ENCODE data around the gene ACTR6. TPM values are rescaled to one million over a fixed set of nuclear protein-coding genes. Genes with fewer than 3 reads are reported as not detected.

ACTR6 gene
- total RNA-seq, 1 donor from 2014 or later: 29.8 TPM

DNA sequence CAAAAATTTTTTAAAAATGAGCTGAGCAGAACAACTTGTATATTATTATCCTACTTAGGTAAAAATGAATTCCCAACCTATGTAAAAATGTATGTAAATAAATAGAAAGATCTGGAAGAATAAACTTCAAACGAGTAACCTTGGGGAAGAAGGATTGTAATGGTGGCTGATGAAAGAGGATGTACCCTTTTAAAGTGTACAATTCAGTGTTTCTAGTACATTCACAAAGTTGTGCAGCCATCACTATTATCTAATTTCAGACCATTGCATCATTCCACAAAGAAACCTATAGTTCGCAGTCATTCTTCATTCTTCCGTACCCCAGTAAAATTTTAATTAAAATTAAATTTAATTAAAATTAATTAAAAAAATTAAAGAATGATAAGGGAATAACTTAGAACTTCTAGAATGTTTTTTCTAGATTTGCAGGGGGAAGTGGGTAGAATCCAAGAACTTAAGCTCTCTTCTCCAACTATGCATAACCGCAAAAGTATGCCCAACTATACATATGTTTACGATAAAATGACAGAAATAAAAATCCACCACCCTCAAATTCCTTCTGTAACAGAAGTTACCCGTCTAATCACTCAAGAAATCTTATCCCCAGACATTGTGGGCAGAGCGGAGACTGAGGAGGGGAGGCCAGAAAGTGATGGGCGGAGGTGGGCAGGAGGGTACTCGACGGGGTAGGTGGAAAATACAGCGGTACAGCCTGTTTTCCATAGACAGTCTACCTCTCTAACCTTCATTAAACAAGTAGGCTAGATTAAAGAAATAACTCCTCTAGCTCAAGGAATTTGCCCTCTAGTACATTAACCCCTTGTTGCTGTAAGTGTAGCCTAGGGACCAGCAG lies 65.3 kb downstream of the ACTR6 start:
- Mint-ChIP-seq H3K9me3 (no peaks in the 10 kb centered on the region), H3K4me3 (peak overlapping the region; percentile 99), H3K27me3 (ENCODE audit: insufficient read depth) (no peaks in the 10 kb centered on the region), H3K4me1 (ENCODE audit: low read depth) (peaks cover 29% of the 10 kb centered on the region), H3K27ac (peak overlapping the region; percentile 99), H3K36me3 (ENCODE audit: low read depth) (peaks cover 7% of the 10 kb centered on the region)
- intact Hi-C loops (cut with micrococcal nuclease): loop anchor here (2.0 to 10.0 kb wide), 5 partner anchors 1015 to 1796 kb away; partner anchors contain the start of genes APAF1, CHPT1, UTP20 and WASHC3
- no peak for DNase-seq (ENCODE audit: low spot score)

DNA sequence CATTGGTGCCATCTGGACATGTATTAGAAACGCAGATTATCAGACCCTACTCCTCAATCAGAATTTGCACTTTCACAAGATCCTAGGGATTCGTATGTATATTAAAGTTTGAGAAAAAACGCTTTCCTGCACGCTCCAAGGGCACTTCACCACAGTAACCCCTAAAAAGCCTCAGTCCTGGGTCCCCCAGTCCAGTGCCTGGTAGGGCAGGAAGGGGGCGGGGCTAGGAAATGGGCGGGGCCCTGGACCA lies 65.9 kb downstream of the ACTR6 start:
- Mint-ChIP-seq H3K4me3 (peak overlapping the region; percentile 99), H3K27ac (peak overlapping the region; percentile 99), H3K4me1 (ENCODE audit: low read depth) (peaks cover 31% of the 10 kb centered on the region), H3K9me3 (no peaks in the 10 kb centered on the region), H3K27me3 (ENCODE audit: insufficient read depth) (no peaks in the 10 kb centered on the region), H3K36me3 (ENCODE audit: low read depth) (peaks cover 7% of the 10 kb centered on the region)
- intact Hi-C loops (cut with micrococcal nuclease): loop anchor here (2.0 to 10.0 kb wide), 5 partner anchors 1014 to 1796 kb away; partner anchors contain the start of genes APAF1, CHPT1, UTP20 and WASHC3
- peak; percentile 87 for DNase-seq (ENCODE audit: low spot score)

DNA sequence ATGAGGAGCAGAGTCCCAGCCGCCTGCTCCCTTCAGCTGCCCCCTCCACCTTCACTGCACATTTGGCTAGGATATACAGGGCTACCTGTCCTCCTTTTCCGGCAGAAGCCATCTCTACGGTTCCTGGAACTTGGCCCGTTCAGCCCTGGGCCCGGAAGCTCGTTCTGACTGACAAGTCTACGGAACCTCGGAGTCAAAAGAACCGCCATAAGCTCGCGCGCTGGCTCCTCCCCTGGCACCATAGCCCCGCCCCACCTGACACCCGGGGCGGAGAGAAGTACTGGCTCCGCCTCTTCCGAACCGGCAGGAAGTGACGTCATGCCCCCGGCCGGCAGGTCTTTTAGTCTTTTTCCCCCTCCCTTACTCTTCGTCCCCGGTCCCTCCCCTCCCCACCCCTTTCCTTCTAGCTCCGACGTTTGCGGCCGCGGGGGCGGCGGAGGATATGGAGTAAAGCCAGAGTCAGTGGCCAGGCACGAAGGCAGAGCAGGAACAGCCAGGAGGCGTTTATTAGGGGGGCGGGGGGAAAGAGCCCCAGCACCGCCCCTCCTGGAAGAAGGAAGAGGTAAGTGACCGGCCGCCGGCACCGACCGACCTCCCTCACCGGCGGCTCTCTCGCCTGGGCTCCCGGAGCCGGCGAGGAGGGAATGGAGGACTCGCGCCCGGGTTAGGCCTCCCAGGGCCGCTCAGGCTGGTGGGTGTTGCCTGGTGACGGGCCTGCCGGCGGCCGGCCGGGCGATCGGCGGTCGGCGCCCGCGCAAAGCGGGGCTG lies 66.4 kb downstream of the ACTR6 start, which contains the start of the genes DEPDC4 and SCYL2:
Gene DEPDC4 (minus strand): TSS at position 245 of the 768 bp plus-strand sequence. CDS start 3 bp downstream, at position 242.
Gene SCYL2 (plus strand): TSS at position 343 of the 768 bp plus-strand sequence. CDS start 15,794 bp downstream, outside the sequence.
- Mint-ChIP-seq H3K4me1 (ENCODE audit: low read depth) (peaks cover 36% of the 10 kb centered on the region), H3K27ac (peak within 1 kb of the TSS; percentile 99), H3K36me3 (ENCODE audit: low read depth) (peaks cover 9% of the 10 kb centered on the region), H3K4me3 (peak within 1 kb of the TSS; percentile 99), H3K9me3 (no peaks in the 10 kb centered on the region), H3K27me3 (ENCODE audit: insufficient read depth) (no peaks in the 10 kb centered on the region)
- peak; percentile 88 for DNase-seq (ENCODE audit: low spot score)
- intact Hi-C loops (cut with micrococcal nuclease): loop anchor here (1.0 to 10.0 kb wide), 8 partner anchors 67 to 1795 kb away; partner anchors contain the start of genes ACTR6, APAF1, CHPT1 and GAS2L3

DNA sequence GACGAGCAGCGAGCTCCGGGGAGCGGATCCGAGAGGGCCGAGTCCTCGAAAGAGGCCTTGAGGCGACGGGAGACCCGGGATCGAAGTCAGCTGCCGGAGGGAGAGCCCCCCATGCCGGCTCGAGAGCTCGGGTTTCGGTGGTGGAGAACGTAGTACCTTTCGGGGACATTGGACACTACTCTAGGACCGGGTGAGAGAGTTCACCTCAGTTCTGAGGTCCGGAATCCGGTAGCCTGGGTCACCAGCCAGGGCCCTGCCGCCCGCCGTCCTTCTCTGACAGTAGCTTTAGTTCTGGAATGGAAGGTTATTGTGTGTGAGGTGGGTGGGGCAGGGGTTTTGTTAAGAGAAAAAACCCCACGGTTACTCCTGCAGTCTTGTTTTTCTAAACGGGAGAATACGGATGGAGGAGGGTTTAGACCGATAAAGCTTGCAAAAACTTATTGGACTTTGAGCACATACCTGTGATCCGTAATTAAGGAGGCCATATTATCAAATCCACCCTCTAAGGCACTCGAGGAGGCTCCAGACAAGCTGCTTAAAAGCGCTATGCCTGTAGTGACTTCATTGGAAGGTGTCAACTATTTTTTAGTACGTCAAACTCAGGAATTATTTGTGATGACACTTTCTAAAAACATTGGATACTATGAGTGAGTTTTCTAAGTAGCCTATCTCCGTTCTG lies 67.1 kb downstream of the ACTR6 start:
- H3K4me3 Mint-ChIP-seq: peak overlapping the region; percentile 99

DNA sequence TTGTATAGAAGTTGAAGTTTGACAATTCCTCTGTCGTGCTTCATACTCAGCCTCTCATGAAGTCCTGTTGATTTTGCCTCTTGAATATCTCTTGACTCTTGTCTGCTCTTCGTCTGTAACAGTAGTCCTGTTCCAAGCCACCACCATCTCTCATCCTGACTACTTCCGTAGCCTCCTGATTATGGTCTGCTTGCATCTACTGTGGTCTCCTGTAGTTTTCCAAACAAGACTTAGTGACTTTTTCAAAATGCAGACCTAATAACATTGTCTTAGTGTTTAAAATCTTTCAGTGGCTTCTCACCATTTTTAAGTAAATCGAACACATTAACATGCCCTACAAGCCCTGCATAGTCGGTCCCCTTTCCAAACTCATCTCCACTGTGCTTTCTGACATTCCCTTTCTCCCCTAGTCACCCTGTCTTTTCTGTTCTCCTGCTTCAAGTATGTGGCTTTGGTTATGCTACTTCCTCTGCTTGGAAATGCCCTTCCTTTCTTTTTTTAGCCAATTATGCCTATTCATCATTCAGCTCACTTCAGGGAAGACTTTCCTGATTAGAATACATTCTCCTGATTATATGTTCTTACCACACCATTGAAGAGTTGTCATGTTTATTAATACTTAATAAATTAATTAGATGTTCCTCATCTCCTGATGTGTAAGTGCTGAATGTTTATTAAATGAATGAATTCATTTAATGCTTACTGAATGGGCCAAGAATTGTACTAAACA lies 68.4 kb downstream of the ACTR6 start:
- Mint-ChIP-seq H3K4me1 (ENCODE audit: low read depth) (peaks cover 50% of the 10 kb centered on the region), H3K27ac (peak overlapping the region; percentile 14), H3K27me3 (ENCODE audit: insufficient read depth) (no peaks in the 10 kb centered on the region), H3K36me3 (ENCODE audit: low read depth) (peaks cover 16% of the 10 kb centered on the region), H3K4me3 (peak overlapping the region; percentile 99), H3K9me3 (no peaks in the 10 kb centered on the region)
- intact Hi-C loops (cut with micrococcal nuclease): loop anchor here (5.0 to 10.0 kb wide), 4 partner anchors 1426 to 1793 kb away; partner anchors contain the start of genes APAF1, CHPT1 and WASHC3
- DNase-seq (ENCODE audit: low spot score): no peak

More for the DNA sequence above, 67.1 kb downstream of the ACTR6 start:
- Mint-ChIP-seq H3K9me3 (no peaks in the 10 kb centered on the region), H3K27ac (peak overlapping the region; percentile 83), H3K4me1 (ENCODE audit: low read depth) (peaks cover 38% of the 10 kb centered on the region), H3K27me3 (ENCODE audit: insufficient read depth) (no peaks in the 10 kb centered on the region), H3K36me3 (ENCODE audit: low read depth) (peaks cover 11% of the 10 kb centered on the region)
- intact Hi-C loops (cut with micrococcal nuclease): loop anchor here (1.0 to 10.0 kb wide), 8 partner anchors 67 to 1795 kb away; partner anchors contain the start of genes ACTR6, APAF1, CHPT1 and GAS2L3
- DNase-seq (ENCODE audit: low spot score): peak; percentile 18

GRCh38 chr12:100273782-100274181 lies 73.2 kb downstream of the ACTR6 start:
- intact Hi-C loops (cut with micrococcal nuclease): no loop called here
- H3K36me3 Mint-ChIP-seq (ENCODE audit: low read depth): peaks cover 17% of the 10 kb centered on the region
- peaks cover 53% of the 10 kb centered on the region for H3K4me1 Mint-ChIP-seq (ENCODE audit: low read depth)
- no peak overlapping the region for H3K27ac Mint-ChIP-seq
- H3K9me3 Mint-ChIP-seq: no peaks in the 10 kb centered on the region
- H3K27me3 Mint-ChIP-seq (ENCODE audit: insufficient read depth): no peaks in the 10 kb centered on the region
- no peak overlapping the region for H3K4me3 Mint-ChIP-seq
- no peak for DNase-seq (ENCODE audit: low spot score)

Other genes starting within 250 kb of the ACTR6 start
- 2.8 TPM in 2 replicates for gene ANKS1B, start 215.9 kb upstream of the ACTR6 start, total RNA-seq
- 72.6 and 74.6 TPM in 2 replicates for gene BLTP3B, start 57.9 kb upstream of the ACTR6 start, total RNA-seq
- gene DEPDC4, start 66.3 kb downstream of the ACTR6 start, total RNA-seq: 1.1 and 2.1 TPM in 2 replicates
- 33.0 and 38.9 TPM in 2 replicates for gene SCYL2, start 66.4 kb downstream of the ACTR6 start, total RNA-seq
- not detected in 2 replicates for gene SLC17A8, start 156.3 kb downstream of the ACTR6 start, total RNA-seq

All from activated T-helper 1 cell treated with anti-CD3 and anti-CD28 coated beads, Interleukin-12 subunit alpha, Interleukin-12 subunit beta, Interleukin-2, Interleukin-4 antibody, amounts not matched to agents 30 ng/mL and 10 ng/mL and 1 ng/mL, durations not matched to agents 14 hours and 24 hours and 36 hours (primary cell).